Measurements from ENCODE around the gene GPX5.

DNA sequence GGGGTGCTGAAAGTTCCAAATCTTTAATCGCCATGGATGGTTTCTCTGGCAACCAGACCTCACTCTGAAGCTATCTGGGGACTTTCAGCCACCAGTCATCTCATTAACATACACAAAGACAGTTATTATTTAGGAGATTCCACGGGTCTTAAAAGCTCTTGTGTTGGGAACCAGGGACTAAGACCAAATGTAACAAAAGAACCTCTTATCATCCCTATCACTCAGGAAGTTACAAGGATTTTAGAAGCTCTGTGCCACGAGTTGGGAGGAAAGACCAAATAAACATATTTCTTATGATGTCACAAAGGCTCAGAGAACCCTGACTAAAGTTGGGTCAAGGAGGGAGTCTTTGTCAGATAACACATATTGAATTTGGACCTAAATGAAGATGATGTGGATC is 27.8 kb upstream of the GPX5 start:
- TF ChIP-seq POLR2A (IDR thresholded peaks at IDR 0.05) (no peak), CTCF (IDR thresholded peaks at IDR 0.05) (no peak)
